NCI-H1930 (cell line): ENCODE measurements around the gene PI4K2A.
A peak's percentile ranks its signal among the peaks of the same experiment; 100 is the strongest.

ENCODE experiments used
- DNase-seq, 2 experiments: peaks; one replicate each; lab custom pipeline; 2025; lab: John Stamatoyannopoulos, UW

PI4K2A gene

DNA sequence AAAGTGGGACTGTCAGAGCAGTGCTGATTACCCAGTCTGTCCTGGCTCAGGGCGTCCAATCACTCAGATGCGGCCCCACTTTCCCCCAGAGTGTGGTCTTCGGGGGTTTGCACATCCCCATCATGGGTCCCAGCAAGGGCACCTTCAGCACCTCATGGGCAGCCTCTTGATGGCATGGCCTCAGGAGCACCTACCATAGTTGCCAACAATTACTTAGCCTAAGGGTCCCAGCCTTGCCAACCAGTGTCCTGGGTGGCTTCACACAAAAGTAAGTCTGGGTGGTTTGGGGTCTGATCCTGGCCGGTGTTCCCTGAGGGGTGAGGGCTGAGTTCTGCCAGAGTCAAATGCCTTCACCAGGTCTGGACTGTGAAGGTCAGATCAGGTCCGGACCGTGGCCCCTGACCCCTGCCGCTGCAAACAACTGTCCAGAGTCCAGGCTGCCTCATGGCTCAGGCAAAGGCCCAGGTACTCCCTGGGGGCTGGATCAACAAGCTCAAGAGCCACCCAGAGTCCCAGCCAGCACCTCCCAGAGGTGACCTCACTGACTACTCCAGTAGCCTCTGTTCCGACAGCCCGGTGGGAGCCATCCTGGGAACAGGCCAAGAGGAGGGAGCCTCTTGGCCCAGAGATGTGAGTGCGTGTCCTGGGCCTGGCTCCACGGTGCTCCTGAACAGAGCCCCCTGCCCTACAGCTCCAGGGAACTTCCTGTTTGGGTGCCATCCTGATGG lies 66.8 kb downstream of the PI4K2A start:
- DNase-seq: no peak

DNA sequence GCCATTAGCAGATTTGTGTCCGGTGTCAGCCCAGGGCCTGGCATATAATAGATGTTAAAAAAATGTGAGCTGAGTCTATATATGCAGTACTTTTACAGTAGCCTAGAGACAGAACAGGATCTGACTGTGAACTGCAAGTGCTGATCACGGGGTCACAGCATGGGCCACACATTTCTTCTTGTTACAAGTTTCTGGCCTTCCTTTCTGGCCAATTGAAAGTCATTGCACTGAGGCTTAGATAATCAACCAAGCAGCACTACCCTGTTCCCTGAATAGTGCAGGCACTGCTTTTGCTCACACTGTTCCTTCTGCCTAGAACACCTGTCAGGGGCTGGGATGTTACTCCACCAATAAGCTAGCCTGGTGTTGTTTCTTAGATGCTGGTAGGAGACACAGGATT lies 67.7 kb downstream of the PI4K2A start:
- no peak for DNase-seq

DNA sequence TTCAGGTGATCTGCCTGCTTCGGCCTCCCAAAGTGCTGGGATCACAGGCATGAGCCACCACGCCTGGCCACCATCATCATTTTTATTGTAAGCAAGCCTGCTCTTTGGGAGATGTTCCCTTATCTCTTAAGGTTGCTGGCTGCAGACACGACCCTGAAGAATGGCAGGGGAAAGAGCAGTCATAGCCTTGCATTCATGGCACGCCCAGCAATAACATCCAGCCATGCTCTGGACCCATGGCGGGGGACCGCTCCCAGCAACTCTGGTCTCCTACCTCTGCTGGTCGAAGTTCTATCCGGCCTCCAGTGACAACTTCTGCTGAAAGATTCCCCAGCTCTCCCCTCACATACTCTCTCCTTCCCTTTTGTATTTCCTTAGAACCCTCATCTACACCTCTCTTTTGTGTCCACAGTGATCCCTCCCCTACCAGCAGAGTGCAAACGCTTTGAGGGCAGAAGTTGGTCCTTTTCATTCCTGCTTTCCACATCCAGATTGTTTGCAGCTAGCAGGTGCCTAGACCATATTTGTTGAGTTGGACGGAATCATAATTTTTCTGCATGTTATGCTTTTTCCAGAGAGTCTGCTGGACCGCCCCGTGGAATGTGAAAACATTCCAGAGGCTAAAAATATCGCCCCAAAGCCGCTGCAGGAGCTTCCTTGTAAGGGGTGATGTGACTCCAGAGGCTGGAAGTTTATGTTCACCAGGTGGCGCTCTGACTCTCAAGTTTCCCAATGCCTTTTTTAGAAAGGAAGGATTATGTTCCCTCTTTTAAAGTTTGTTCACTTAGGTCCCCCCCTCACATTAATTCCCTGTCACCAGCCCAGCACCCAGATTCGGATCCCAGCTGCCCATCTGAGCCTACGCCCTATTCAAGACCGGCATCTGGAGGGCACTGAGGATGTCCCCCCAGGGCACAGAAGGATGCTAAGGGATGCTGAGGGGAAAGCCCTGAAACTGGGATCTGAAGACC lies 68.8 kb downstream of the PI4K2A start:
- DNase-seq: no peak

DNA sequence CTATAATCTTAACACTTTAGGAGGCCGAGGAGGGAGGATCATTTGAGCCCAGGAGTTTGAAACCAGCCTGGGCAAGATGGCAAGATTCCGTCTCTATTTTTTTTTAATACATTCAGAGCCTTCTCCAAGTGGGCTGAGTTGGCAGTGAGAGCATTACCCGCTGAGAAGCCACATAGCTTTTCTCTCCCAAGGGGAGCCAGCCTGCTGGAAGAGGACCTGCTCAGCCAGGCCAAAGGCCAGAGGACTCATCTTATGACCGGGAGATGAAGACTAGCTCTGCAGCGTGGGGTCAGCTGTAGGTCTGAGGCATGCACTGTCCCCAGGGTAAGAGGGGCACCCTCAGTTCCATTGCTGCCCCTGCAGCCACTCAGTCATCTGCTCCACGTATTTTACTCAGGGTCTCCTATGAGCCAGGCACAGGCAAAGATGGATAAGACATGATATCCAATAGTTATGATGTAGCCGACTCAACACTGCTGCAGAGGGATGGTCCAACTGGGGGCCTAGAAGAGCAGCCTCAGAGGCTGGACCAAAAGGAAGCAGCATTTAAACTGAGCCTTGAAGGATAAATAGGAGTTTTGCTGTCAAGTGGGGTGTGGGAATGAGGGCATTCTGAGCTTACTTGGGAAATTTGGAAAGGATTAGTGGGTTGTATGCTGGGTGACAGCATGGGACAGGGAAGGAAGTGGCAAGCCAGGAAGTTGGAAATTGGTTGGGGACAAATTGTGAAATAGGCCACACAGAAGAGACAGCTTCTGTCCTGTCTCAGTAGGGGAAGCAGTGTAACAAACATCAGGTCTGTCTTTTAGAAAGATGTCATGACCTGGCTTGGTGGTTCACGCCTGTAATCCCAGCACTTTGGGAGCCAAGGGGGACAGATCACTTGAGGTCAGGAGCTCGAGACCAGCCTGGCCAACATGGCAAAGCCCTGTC lies 71.4 kb downstream of the PI4K2A start:
- DNase-seq: no peak

DNA sequence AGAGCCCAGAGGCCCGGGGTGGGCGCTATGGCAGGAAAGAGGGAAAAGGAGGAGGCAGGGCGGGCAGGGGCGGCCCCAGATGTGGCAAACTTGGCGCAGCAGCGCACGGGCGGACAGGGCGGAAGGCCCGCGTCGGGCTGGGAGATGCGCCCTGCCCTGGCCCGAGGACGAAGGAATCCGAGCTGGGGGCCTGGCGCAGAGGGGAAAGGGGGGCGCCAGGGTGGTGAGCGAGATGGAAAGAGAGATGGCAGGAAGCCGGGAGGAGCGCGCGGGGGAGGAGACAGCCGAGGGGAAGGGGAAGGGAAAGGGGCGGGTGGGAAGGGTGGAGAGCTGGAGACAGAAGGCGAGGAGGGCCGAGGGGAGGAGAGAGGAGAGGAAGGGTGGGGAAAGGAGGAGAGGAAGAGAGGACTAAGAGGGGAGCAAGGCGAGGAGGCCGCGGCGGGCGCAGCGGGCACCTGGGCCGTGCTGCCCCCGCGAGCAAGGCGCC lies 72.9 kb downstream of the PI4K2A start, which contains the start of gene MARVELD1:
MARVELD1 (plus strand) TSS at position 392 of the 487 bp plus-strand sequence. CDS start 147 bp downstream, outside the sequence.
- DNase-seq: no peak

DNA sequence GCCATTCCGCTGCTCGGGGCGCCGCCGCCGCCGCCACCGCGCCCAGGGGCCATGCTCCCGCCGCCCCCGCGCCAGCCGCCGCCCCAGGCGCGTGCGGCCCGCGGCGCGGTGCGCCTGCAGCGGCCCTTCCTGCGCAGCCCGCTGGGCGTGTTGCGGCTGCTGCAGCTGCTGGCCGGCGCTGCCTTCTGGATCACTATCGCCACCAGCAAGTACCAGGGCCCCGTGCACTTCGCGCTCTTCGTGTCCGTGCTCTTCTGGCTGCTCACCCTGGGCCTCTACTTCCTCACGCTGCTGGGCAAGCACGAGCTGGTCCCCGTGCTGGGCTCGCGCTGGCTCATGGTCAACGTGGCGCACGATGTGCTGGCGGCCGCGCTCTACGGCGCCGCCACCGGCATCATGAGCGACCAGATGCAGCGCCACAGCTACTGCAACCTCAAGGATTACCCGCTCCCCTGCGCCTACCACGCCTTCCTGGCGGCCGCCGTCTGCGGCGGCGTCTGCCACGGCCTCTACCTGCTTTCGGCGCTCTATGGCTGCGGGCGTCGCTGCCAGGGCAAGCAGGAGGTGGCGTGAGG lies 73.4 kb downstream of the PI4K2A start:
- peak; percentile 20 to 31 for DNase-seq

DNA sequence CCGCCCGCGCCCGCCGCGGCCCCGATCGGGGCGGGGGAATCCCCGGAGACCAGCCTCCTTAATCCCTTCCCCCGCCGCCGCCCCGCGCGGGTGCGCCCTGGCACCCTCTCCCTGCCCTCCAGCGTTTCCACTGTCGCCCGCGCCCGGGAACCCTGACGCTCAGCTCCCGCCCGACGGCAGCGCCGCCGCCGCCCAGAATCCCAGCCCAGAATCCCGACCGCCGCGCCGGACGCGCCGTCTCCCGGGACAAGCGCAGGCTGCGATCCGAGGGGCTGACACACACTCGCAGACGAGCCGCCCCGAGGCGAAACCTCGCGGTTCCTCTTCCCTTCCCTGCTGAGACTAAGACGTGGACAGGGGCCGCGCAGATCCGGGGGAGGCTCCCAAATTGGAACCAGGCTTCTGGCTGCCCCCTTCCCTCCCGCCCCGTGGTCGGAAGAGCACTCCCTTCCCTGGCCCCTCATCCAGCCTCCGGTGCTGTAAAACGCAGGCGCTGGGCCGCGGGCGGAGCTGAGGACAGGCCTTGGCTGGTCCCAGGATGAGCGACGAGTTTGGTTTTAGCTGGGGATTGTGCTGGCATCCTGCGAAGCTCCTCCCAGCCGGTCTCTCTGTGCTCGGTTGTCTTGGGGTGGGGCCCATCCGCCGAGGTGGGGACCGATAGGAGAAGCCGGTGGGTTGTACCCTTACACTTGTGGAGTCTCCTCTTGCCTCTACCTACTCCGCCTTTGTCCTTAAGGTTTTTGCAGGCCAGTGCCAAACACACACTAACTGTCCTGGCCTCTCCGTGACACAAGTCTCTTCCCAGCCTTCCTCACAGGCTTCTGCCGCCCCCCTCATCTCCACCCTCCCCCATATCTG lies 74.2 kb downstream of the PI4K2A start:
- no peak for DNase-seq

DNA sequence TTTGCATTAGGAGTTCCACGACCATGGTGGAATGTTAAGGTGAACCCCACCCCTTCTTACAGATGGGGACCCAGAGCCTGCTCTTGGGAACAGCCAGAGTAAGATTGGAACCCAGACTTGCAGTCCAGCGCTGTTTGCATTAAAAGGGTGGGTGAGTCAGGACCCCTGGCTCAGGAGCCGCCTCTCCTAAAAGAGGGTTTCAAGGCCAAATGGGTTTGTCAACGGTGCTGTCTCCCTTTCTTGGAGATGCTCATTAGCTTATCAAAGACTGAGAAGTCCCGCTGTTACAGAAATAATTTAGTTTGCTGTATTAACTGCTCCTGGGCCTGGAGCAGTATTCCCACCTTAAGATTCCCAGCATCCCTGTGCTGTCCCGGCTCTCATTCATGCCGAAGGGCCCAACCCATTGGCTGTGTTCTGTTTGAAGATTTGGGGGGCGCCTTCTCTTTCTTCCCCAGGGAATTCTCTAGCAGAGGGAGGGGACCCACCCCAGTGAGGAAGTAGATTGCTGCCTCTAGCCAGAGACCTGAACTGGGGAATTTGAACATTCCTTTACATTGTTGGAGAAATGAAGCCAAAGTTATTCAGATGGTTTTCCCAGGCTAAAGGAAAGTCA lies 74.9 kb downstream of the PI4K2A start:
- no peak for DNase-seq

DNA sequence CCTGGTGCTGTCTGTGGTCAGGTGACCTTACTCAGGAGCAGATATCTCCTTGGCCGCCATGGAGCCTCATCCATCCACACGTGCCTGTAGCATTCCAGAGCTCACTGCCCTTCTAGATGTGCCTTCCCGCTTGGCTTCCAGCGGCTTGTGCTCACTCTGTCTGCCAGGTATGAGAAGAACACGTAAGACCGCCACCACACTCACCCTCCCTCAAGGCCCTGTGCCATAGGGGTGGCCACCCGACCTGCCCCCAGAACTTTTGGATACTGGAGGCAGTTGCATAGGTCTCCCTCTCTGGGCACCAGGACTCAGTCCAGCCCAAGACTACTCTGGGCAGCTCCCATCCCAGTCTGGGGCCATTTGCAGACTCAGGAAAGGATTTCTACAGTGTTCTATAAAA lies 77.2 kb downstream of the PI4K2A start:
- DNase-seq: no peak

DNA sequence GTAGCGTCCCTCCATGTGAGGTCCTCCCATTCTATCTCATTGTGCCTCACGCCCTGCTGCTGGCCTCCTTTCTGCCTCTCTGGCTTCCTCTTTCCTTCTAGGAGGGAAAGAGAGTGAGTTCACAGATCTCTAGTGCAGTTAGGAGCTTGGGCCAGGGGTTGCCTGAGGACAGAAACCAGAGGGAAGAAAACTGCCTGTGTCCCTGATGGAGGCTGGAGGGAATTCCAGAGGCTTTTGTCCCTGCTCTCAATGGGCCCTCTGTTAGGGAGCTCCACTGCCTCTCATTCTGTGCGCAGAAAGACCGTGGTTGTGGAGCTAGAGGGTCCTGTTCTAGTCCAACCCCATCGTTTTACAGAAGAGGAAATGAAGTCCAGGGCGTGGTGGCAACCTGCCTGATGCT lies 77.7 kb downstream of the PI4K2A start:
- no peak for DNase-seq

DNA sequence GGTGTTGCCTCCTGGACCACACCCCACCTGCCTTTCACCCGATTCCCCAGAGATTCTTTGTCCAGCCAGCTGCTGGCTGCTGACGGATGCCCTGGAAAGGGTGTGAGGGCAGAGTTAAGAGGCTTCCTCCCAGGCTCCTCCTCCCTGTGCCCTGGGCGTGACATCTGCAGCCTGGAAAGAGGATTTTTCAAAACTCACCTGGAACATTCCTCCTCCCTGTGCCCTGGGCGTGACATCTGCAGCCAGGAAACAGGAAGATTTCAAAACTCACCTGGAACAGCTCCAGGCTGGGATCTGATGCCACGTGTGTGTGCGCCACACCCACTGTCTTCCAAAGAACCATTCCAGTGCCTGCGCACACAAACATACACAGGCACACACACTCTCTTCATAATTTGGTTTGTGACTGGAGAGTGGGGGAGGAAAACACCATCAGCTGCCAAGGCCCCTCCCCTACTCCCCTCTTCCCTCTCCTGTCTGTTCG lies 78.2 kb downstream of the PI4K2A start:
- no peak for DNase-seq

DNA sequence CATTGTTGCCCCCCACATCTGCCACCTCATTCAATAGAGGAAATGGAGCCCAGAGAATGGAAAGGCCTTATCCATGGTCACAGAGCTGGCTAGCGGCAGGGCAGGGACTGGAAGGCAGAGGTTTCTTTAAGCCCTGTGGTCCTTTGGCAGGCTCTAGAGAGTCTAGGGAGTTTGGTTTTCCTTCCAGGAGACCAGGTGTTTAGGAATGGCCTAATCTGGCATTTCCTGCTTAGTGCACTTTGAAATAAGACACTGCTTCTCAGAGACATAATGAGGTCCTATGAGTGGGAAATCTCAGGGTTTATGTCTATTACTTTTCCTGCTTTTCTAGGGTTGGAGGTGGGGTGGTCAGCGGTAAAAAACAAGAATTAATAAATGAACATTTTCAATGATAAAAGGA lies 79.1 kb downstream of the PI4K2A start:
- no peak for DNase-seq

DNA sequence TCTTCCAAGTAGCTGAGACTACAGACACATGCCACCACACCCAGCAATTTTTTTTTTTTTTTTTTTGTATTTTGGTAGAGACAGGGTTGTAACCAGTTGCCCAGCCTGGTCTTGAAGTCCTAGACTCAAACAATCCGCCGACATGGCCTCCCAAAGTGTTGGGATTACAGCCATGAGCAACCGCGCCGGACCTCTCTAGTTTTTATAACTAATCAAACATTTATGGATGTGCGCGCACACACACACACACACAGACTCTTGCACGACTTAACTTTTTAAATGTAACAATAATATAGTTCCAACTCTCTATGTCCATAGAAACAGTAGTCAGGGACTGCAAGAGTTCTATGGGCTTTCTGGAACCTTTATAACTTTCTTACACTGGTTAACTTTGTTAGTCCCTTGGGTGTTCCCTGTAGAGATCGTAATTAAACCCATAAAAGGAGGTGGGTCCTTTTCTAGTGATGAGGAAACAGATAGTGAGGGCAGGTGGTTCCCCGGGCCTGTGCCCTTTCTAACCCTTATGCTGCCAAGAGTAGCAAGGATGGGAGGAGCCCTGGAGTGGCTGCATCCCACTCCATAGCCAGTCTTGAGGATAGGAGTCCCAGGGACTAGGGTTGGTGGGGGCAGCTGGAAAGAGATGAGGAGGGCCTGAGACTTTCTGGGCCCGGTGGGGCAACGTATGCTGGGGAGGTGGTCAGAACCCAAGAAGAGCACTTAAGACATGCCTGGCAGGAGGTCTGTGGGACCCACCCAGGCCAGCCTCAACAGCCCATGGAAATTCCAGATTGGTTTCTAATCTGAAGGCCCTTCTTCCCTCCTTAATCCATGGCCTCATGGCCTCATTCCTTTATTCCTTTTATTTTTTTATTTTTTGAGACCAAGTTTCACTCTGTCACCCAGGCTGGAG lies 81.7 kb downstream of the PI4K2A start:
- DNase-seq: no peak

DNA sequence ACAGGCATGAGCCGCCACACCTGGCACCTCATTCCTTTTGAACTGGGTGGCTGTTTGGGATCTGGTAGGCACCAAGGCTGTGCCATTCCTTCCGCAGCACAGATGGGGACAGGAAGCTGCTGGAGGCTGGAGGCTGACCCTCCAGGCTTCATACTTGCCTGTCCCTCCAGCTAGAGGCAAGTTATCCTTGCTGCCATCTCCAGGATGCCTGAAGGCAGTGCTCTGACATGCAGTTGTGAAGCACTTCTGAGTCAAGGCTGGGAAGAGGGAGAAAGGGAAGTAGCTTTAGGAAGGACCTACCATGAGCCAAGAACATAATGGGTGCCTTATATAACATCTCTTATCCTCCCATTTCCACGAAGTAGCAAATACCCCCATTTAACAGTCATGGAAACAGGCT lies 82.5 kb downstream of the PI4K2A start:
- no peak for DNase-seq

DNA sequence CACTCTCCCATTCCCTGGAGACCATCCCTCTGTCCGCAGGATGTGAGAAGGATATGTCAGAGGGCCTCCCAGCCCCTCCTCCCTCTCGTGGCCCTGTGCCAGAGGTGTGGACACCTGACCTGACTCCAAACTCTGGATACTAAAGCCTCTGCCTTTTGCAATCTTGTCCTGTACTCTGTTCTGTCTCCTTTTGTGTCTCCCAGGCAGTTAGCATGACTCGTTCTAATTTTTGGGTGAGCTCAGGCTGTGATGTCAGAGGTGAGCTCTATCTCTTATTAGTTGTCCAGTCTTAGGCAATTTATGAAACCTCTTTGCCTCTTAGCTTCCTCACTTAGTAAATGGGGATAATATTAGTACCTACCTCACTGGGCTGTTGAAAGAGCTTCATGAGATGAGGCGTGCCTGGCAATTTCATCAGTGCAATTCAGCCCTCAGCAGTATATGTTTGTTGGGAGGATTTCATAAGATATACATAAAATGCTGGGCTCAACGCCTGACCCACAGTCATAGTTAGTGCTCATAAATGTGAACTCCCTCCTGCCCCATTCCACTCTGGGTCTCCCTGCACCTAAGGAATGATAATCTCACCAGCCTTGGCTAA lies 84.0 kb downstream of the PI4K2A start:
- DNase-seq: no peak
